ENCODE measurements around the gene ZC3H13.
"Not testable (repeated sequence)": the region's sequence is repeated elsewhere in the genome, so short reads cannot be mapped to it uniquely, and the experiment has no call there.

Gene ZC3H13

DNA sequence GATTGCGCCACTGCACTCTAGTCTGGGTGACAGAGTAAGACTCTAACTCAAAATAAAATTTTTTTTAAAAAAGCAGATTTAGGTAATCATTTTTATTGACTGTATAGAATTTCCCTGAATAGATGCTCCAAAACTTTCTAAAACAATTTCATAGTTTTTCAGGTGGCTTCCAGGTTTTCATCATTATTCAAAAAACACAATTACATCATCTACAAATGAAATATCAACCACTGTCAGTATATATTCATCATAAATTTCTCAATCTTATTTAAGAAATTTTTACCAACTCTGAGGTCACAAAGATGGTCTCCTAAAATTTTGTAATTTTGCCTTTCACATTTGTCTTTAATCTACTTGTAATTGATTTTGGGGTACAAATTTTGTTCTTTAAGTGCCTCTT lies 48.1 kb downstream of the ZC3H13 start:
- DNase-seq, result no peak

- no peak for DNase-seq
These were observed 55.9 kb downstream of the ZC3H13 start for GRCh38 chr13:45996631-45997030.

DNA sequence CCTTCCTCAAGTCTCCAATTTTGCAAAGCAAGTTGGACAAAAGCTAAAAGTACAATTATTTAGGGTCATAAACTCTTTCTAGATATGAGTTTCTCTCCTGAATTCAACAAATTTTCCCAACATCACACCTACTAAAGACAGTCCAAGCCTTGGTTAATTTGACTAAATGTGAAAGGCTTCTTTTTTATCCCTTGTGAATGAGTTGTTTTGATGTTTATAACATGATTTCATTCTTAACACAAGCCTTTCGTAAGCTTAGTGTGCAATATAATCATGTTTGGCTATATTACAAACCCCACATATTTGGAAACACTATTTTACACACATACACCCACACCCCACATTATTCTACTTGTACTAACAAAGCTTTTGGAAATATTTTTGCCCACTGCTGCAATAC lies 57.3 kb downstream of the ZC3H13 start:
- DNase-seq, result no peak

GRCh38 chr13:45994752-45995151 lies 57.8 kb downstream of the ZC3H13 start:
- DNase-seq, result no peak

- no peak for DNase-seq
These were observed 62.9 kb downstream of the ZC3H13 start for GRCh38 chr13:45989607-45990006.

GRCh38 chr13:45981127-45981526 lies 71.4 kb downstream of the ZC3H13 start:
- DNase-seq, result not testable (repeated sequence)

GRCh38 chr13:45975337-45975736 lies 77.2 kb downstream of the ZC3H13 start:
- no peak for DNase-seq

DNA sequence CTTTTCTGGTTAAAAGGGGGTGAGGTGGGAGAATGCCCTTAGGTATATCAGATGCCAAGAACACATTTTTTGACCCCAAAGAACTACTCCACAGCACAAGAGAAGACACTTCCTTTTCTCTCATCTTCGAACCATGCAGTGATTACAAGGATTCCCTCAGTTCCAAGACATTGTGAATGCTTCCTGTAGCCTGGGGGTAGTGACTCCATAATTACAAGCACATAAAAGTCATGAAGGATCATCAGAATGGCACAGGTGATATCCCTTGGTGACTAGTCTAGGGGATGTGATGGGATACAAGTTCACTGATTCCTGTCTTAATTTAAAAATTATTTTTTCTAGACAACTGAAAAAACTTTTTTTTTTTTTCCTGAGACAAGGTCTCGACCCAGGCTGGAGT lies 78.0 kb downstream of the ZC3H13 start:
- no peak for DNase-seq

DNA sequence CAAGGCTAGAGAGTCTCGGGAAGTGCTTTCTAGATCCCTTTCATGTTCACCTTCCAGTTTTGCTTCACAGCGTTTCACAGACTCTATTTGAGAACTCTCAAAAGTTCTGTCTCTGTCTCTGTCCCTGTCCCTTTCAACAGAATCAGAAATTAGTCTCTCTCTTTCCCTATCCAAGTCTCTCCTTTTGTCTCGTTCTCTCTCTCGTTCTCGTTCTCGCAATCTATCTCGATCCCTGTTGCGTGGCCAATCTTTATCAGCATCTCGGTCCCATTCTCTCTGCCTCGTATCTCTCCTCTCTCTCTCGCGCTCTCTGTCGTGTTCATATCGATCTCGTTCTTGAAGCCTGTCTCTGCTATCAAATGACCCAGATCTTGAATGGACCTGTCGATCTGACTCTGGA lies 85.0 kb downstream of the ZC3H13 start:
- no peak for DNase-seq

GRCh38 chr13:45966715-45967114 lies 85.8 kb downstream of the ZC3H13 start:
- DNase-seq, result no peak

DNA sequence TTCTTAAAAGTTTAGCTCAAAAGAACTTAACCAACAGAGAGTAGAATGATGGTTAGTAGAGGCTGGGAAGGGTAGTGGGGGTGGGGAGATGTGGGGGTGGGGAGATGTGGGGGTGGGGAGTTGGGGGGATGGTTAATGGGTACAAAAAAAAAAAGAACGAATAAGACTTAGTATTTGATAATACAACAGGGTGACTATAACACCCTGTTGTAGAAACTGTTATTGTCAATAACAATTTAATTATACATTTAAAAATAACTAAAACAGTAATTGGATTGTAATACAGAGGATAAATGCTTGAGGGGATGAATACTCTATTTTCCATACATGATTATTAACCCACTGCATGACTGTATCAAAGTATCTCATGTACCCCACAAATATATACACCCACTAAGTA lies 91.1 kb downstream of the ZC3H13 start:
- DNase-seq, result no peak

- DNase-seq, result no peak
These were observed 97.4 kb downstream of the ZC3H13 start for GRCh38 chr13:45954836-45955800.

GRCh38 chr13:45953082-45953481 lies 99.5 kb downstream of the ZC3H13 start:
- DNase-seq, result no peak

DNA sequence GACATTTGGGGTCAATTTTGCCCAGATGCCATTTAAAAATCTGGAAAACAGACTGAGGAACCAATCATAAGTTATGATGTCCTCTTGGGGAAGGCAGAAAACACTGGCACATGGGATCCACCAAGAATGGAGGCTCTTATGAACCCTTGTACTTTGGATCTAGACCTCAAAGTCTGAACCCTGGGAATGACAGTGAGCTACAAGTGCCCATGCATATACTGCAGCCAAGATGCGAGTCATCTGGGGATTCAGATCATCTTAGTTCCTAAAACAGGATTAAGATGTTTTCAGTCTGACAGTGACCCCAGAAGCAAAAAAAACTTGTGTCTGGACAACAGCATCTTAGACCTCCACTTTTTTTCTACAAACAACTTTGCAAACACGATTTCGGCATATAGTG lies 100.8 kb downstream of the ZC3H13 start:
- no peak for DNase-seq

DNA sequence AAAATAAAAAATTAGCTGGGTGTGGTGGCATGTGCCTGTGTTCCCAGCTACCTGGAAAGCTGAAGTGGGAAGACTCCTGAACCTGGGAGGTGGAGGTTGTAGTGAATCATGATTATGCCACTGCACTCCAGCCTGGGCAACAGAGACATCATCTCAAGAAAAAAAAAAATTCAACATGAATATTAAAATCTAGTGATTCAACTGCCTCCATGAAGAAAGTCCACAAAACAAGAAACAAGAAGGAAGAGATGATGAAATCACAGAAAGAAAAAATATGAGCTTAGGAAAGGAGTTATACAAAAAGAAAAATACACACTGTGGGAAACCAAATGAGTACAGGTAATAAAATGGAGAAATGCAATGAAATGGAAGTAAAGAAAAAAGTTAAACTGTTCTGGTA lies 101.4 kb downstream of the ZC3H13 start:
- no peak for DNase-seq

GRCh38 chr13:45950386-45951000 lies 102.1 kb downstream of the ZC3H13 start:
- DNase-seq, result no peak

GRCh38 chr13:45949161-45949560 lies 103.4 kb downstream of the ZC3H13 start:
- no peak for DNase-seq

DNA sequence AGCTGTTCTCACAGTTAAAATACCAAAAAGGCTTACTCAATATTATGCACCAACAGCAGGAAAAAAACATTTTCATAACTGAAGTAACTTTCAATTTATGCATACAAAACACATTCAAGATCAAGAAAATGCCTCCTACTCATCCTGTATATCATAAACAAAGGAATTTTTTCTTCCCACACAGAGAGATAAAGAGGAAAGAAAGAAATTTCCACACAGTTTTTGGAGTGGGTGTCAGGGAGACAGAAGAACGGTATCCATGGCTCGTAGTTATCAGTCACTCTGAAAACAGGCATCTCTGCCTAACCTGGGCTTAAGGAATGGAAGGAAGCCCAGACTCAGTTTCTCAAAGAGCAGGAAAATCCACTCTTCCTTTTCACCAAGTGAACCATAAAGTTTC lies 108.6 kb downstream of the ZC3H13 start:
- no peak for DNase-seq

GRCh38 chr13:45943120-45943519 lies 109.4 kb downstream of the ZC3H13 start:
- no peak for DNase-seq

DNA sequence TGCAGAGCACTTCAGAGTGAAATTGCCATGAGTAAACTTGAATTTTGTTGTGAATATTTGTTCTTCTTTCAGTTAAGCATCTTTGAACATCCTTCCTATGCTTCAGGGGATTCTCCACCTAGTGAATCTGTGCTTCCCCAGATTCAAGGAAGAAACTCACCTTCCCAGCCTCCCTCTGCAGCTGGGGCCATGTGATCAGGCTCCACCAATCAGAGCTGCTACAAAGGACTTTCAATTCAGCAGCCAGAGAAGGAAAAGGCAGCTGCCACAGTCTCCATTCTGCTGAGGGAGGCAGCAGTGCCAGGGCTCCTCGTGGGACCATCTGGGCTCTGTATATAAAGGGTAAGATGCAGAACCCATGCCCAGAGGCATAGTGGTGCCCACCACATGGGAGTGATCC lies 111.3 kb downstream of the ZC3H13 start:
- DNase-seq, result no peak

DNA sequence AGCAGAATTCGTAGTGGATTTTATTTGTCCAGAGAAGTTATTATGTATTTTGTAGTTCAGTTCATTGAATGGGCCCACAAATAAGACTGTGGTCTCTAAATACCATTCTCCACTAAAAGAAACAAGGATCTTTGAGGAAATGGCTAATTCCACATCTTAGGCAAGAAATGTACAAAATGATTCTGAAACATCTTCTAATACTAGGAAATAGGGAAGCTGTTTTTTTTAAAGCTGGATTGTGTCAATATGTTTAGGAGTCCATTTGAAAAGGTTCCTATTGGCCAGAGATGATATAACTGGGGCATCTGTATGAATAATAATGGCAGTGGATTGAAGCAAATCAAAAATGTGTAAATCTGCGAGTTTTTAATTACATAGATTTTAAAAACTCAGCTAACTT lies 112.5 kb downstream of the ZC3H13 start:
- no peak for DNase-seq

DNA sequence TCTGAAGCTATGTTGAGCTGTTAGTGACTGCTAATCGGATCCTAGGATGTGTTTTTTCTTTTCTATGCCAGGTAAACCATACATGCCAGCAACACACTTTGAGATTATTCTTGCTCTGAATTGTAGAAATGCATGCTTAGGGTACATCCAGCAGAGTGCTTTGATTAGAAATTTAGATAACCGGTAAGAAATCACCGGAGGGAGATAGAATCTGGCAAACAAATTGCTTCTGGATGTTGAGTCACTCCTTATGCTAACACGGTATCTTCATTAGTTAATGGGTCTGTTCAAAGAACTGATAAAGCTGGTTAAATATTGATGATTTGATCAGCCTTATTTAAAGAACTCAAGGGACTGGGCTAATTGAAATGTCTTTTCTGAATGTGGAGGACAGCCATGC lies 115.9 kb downstream of the ZC3H13 start:
- DNase-seq, result no peak

DNA sequence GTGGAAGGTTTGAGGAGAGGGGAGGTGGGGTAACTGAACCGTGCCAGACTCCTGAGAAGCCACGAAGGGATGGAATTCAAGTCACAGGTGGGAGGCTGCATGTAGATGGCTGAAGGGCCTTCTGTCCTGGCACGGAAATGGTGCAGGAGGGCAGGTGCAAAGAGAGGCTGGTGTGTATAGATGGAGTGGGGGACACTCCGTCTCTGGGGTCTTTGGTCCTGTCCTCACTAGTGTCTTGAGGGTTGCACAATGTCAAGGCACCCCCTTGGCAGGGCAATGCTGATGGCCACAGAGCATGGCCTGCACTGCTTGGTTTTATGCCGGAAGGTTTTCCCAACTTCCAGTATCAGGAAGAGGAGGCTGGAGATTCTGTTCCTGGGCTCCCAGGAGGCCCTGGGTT lies 118.3 kb downstream of the ZC3H13 start:
- DNase-seq, result no peak

GRCh38 chr13:45933203-45933908 lies 119.2 kb downstream of the ZC3H13 start:
- no peak for DNase-seq

Measured in GF-D8 (cell line).